Dendritic cell treated with granulocyte-macrophage colony-stimulating factor and Interleukin-4, amounts not matched to agents 40 ng/mL and 50 ng/mL, for 4 days (primary cell): ENCODE measurements around the gene NID2.

Experiments used
- H3K27ac Mint-ChIP-seq: one replicate; pipeline ENCODE4 v1.8.0; 2022; ENCODE audit warnings: mild to moderate bottlenecking, mixed read lengths
- H3K27me3 Mint-ChIP-seq: one replicate; pipeline ENCODE4 v1.8.0; 2022; ENCODE audit warnings: mild to moderate bottlenecking, mixed read lengths
- H3K36me3 Mint-ChIP-seq: one replicate; pipeline ENCODE4 v1.8.0; 2022; ENCODE audit warnings: low read depth, mixed read lengths
- H3K4me1 Mint-ChIP-seq: one replicate; pipeline ENCODE4 v1.8.0; 2022; ENCODE audit warnings: low read depth, mixed read lengths
- H3K4me3 Mint-ChIP-seq: one replicate; pipeline ENCODE4 v1.8.0; 2022; ENCODE audit warnings: mild to moderate bottlenecking, moderate library complexity, mixed read lengths
- H3K9me3 Mint-ChIP-seq: one replicate; pipeline ENCODE4 v1.8.0; 2022; ENCODE audit warnings: mixed read lengths
- intact Hi-C: fragments of 100-400 bp; cut with micrococcal nuclease; formaldehyde crosslinking; loops from one replicate; pipeline ENCODE4 v1.15.0; 2022

The NID2 gene

DNA sequence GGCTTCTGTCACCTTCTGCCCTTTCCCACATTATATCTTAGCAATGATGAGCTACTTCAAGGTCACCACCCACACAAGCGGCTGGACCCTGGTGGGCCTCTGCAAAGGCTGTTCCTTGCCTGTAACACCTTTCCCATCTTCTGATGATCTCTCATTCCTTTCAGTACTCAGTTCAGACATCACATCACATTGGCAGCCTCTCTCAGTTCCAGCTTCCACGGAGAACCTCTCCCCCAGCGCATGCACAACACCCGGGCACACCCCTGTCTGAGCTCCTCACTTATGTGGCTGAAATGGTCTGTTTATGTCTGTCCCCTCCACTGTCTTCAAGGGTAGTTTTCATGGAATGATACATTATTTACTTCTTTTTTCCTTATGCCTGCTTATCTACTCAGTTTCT lies 6.5 kb upstream of the NID2 start:
- Mint-ChIP-seq H3K4me1 (no peaks in the 10 kb centered on the region), H3K27me3 (peaks cover 20% of the 10 kb centered on the region), H3K4me3 (no peak overlapping the region), H3K36me3 (no peaks in the 10 kb centered on the region), H3K9me3 (no peaks in the 10 kb centered on the region), H3K27ac (no peak overlapping the region)
- intact Hi-C loops = no loop called here

DNA sequence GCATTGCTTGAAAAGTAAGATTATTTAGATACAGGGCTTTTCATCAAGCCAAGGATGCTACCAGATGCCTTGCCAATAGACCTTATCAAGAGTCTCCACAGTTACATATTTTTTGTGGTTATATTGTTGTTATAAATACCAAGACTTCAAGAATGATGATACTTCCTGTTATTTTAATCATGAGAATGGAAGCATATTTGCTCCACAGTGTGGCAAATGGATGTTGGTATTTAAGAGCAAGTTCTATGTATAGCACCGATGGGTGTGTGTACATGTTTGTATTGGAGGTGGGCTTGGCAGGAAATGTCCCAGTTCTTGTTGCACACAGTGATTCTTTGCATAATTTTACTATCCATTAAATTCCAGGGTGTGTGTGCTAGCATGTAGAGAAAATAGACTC lies 4.4 kb upstream of the NID2 start:
- Mint-ChIP-seq H3K4me1 (peaks cover 9% of the 10 kb centered on the region), H3K27ac (no peak overlapping the region), H3K36me3 (no peaks in the 10 kb centered on the region), H3K9me3 (no peaks in the 10 kb centered on the region), H3K27me3 (peaks cover 42% of the 10 kb centered on the region), H3K4me3 (no peak overlapping the region)
- intact Hi-C loops = no loop called here

DNA sequence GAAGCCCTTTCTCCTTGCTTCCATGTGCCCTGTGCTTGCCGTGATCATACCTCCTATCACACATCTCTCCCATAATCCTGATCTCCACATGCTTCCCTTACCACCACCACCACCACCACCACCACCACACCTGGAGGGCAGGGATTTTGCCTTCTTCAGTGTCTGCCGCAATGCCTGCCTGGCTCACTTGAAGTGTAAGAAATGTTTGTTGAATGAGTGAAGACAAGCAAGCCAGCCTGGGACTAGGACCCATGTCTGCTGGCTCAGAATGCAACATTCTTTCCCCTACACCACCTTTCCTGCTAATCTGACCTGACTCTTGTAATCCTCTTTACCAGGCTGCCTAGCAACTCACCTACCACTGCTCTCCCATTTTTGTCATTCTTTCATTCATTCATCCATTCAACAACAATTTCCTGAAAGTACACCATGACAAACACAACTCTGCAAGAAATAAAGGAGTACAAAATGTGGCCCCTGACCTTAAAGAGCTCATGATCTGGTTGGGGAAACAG lies 3.5 kb upstream of the NID2 start:
- Mint-ChIP-seq H3K9me3 (no peaks in the 10 kb centered on the region), H3K36me3 (no peaks in the 10 kb centered on the region), H3K27ac (no peak overlapping the region), H3K4me3 (no peak overlapping the region), H3K4me1 (peaks cover 16% of the 10 kb centered on the region), H3K27me3 (peaks cover 51% of the 10 kb centered on the region)
- intact Hi-C loops = no loop called here

DNA sequence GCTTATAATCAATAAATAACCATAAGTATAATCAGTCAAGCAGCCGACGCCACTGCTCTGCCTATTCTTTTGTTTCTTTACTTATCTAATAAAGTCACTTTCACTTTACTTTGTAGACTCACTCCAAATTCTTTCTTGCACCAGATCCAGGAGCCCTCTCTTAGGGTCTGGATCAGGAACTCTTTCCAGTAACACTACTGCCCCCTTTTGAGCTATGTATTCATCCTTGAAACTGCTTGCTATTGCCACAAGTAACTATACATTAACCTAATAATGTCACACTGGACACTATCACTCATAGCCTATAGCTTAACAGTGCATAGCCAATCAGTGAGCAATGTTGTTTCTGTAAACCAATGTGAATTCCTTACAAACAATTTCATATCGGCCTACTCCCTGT lies 2.8 kb upstream of the NID2 start:
- H3K36me3 Mint-ChIP-seq = no peaks in the 10 kb centered on the region
- peaks cover 53% of the 10 kb centered on the region for H3K27me3 Mint-ChIP-seq
- no peaks in the 10 kb centered on the region for H3K9me3 Mint-ChIP-seq
- H3K4me3 Mint-ChIP-seq = no peak overlapping the region
- no peak overlapping the region for H3K27ac Mint-ChIP-seq
- intact Hi-C loops = no loop called here
- peaks cover 16% of the 10 kb centered on the region for H3K4me1 Mint-ChIP-seq

DNA sequence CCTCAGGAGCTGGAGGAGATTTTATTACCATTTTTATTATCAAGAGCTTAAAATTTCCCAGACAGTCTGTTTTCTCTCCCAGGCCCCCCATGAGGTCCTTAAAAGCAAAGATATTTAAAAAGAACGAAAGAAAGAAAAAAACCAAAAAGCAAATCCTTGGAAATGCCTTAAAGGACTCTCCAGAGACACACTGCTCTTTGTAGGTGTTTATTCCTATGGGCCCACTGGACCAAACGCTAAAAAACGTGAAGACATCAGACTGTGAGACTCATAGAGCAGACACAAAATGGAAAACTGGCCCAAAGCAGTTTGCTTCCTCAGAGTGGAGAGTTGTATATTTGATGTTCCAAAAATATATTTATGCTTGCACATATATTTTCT lies 1.2 kb upstream of the NID2 start:
- H3K27me3 Mint-ChIP-seq = peaks cover 61% of the 10 kb centered on the region
- intact Hi-C loops = no loop called here
- H3K27ac Mint-ChIP-seq = no peak overlapping the region
- H3K9me3 Mint-ChIP-seq = no peaks in the 10 kb centered on the region
- H3K36me3 Mint-ChIP-seq = no peaks in the 10 kb centered on the region
- peaks cover 16% of the 10 kb centered on the region for H3K4me1 Mint-ChIP-seq
- H3K4me3 Mint-ChIP-seq = no peak overlapping the region

DNA sequence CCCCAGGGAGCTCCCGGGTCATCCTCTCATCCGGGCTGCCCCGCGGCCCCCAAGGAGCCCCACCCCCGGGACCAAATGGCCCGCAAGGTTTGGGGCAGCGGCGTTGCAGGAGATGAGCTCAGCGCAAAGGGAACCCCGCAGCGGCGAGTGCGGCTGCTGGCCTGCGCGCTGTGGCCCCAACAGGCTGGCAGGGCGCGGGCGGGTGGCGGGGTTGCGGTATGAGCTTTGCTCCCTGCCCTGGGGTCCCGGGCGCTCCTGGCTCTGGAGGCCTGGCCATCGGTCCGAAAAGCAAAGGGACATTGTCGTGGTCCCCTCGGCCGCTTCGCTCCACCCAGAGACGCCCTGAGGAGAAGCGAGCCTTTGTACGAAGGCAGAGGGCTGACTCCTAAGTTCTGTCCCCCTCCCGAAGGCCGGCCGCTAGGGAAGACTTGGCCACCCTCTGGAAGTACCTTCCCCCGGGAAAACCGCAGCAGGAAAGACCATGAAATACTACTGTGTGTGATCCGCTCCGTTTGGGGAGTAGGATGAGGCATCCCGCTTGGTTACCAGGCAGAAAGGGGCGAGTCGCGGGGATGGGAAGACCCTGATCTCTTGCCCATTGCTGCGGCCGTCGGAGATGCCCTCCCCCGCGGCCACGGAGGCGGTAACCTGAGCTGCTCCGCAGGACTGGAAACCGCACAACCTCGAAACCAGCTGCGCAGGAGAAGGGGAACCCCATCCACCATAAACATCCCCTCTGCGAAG lies 620 bp upstream of the NID2 start:
- no peak overlapping the region for H3K4me3 Mint-ChIP-seq
- peaks cover 63% of the 10 kb centered on the region for H3K27me3 Mint-ChIP-seq
- intact Hi-C loops = no loop called here
- no peak overlapping the region for H3K27ac Mint-ChIP-seq
- H3K4me1 Mint-ChIP-seq = peaks cover 16% of the 10 kb centered on the region
- no peaks in the 10 kb centered on the region for H3K9me3 Mint-ChIP-seq
- no peaks in the 10 kb centered on the region for H3K36me3 Mint-ChIP-seq

DNA sequence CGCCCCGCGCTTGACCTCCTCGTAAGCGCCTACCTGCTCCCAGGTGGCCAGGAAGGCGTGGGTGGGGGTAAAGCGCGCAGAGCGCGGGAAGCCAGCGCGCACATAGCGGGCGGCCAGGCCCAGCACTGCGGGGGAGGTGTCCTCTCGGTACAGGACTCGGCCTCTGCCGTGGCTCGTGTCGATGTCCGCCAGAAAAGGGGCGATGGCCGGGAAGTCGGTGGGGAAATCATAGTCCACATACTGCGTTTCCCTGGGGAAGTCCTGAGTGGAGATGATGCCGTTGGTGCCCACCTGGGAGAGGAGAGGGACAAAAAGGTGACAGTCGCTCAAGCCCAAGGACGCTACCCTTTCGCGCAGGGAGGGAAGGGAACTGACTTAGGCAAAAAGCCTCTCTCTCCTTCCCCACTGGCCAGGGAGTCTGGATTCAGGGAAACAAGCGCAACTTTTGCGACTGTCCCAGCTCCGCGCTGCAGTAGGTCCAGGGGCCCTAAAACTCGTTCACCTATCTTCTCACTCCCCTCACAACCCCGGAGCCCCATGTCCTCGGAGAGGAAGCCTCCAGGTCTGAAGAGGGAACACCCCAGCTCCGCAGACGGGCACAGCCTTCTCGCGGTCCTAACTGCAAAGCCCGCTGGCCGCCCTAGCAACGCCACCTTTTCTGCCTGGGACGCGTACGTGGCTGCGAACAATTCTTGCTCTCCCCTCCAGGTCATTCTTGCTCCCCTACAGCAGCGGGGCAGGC lies 815 bp downstream of the NID2 start:
- no peaks in the 10 kb centered on the region for H3K36me3 Mint-ChIP-seq
- H3K4me3 Mint-ChIP-seq = no peak overlapping the region
- H3K9me3 Mint-ChIP-seq = no peaks in the 10 kb centered on the region
- intact Hi-C loops = no loop called here
- peaks cover 63% of the 10 kb centered on the region for H3K27me3 Mint-ChIP-seq
- no peak overlapping the region for H3K27ac Mint-ChIP-seq
- H3K4me1 Mint-ChIP-seq = peaks cover 16% of the 10 kb centered on the region

DNA sequence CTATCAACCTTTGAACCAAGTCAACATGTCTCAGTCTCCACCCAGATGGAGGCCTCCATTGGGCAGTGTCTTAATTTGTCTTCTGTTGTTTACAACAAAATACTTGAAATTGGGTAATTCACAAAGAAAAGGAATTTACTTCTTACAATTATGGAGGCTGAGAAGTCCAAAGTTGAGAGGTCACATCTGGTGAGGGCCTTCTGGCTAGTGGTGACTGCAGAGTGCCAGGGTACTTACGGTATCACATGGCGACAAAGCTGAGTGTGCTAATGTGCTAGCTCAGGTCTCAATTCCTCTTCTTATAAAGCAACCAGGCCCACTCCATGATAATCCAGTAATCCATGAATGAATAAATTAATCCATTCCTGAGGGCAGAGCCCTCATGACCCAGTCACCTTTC lies 4.7 kb downstream of the NID2 start:
- H3K4me1 Mint-ChIP-seq = peaks cover 21% of the 10 kb centered on the region
- intact Hi-C loops = no loop called here

DNA sequence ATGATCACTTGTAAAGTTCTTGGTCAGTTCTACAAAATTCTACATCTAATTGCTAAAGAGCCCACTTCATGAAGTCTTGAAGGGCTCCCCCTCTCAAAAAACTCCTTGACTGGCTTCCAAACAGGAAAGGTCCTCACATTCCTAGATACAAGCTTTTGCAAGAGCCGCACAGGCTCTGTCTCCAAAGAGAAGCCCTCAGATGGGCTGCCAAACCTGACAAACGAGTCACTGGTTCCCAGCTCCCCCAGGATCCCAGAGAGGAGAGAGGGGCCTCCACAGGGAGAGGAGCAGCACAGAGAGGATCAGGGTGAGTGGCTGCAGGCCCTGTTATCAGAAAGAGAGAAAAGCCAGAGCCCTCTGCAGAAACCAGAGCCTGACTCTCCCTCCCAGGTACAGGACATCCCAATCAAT lies 5.8 kb downstream of the NID2 start:
- Mint-ChIP-seq H3K4me1 (peaks cover 10% of the 10 kb centered on the region), H3K27me3 (peaks cover 27% of the 10 kb centered on the region), H3K9me3 (no peaks in the 10 kb centered on the region), H3K36me3 (no peaks in the 10 kb centered on the region), H3K4me3 (no peak overlapping the region), H3K27ac (no peak overlapping the region)
- intact Hi-C loops = no loop called here

More for the DNA sequence above, 4.7 kb downstream of the NID2 start:
- Mint-ChIP-seq H3K4me3 (no peak overlapping the region), H3K27ac (no peak overlapping the region), H3K9me3 (no peaks in the 10 kb centered on the region), H3K36me3 (no peaks in the 10 kb centered on the region), H3K27me3 (peaks cover 38% of the 10 kb centered on the region)

DNA sequence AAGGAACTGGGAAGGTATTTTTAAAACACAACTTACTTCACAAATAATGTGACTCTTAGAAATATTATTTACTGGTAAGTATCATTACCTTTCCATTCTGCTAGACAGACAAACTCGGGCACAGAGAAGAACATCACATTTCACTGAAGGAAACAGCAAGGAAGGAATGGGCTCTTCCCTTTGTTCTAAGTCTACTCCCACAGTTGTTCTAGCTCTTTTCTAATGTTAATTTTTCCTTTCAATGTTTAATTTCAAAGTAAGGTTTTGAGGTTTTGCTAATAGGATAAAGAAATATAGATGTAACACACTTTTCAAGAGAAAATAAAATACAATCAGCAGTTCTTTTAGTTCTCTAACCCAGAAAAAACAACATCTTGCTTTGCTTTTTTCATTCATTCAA lies 7.0 kb downstream of the NID2 start:
- Mint-ChIP-seq H3K27ac (no peak overlapping the region), H3K9me3 (no peaks in the 10 kb centered on the region), H3K4me1 (peaks cover 5% of the 10 kb centered on the region), H3K36me3 (no peaks in the 10 kb centered on the region), H3K27me3 (peaks cover 19% of the 10 kb centered on the region), H3K4me3 (no peak overlapping the region)
- intact Hi-C loops = no loop called here

DNA sequence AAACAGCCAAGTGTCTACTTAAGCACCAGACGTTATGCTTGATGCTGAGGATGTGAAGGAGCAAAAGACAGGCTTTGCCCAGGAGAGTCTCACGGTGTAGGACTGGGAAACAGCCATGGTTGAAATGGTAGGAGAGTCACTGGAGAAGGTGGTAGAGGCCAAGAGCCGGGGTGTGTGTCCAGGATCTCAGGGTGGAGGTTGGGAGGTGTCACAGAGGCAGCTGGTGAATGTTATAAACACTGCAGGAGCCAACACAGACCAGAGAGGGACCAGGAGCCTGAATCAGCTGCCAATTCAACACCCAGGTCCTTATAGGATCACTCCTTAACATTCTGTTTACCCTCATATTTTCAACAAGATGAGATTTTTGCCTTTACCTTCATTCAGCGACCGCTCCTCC lies 7.5 kb downstream of the NID2 start:
- Mint-ChIP-seq H3K27me3 (peaks cover 14% of the 10 kb centered on the region), H3K9me3 (no peaks in the 10 kb centered on the region), H3K4me3 (no peak overlapping the region), H3K4me1 (peaks cover 5% of the 10 kb centered on the region), H3K36me3 (no peaks in the 10 kb centered on the region), H3K27ac (no peak overlapping the region)
- intact Hi-C loops = no loop called here

DNA sequence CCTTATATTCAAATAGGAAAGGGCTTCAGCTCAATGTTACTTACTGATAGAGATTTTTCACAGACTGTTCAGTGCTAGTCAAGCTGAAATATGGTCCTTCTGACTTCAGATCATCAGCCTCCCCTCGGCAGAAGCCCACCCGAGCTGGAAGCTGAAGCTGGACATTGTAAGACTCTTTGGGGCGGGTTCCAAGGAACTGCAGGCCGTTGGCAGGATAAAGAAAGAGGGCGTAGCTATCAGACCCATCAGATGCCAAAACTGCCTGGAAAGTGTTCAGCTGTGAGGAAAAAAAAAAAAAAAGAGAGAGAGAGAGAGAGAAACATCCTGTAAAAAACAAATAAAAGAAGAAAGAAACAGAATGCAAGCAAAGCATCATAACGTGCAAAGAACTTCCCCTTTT lies 8.8 kb downstream of the NID2 start:
- Mint-ChIP-seq H3K27ac (no peak overlapping the region), H3K36me3 (no peaks in the 10 kb centered on the region), H3K27me3 (peaks cover 10% of the 10 kb centered on the region), H3K4me1 (peaks cover 5% of the 10 kb centered on the region), H3K9me3 (no peaks in the 10 kb centered on the region), H3K4me3 (no peak overlapping the region)
- intact Hi-C loops = no loop called here

DNA sequence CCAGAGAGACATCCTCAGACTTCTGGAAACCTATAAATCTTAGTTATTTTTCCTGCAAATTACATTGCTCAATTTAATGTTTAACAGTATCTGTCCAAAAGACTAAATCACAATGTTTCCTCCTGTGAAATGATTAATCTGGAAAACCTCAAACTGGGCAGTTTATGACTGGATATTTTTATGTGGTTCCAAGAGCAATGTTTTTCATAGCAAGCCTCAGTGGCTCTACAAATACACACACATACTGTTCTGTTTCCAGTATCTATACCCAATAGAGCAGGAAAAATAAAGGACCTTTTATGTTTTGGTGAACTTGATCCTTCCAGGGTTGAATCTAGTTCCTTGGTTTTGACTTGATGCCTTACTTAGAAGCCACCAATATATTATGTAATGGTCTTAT lies 9.2 kb downstream of the NID2 start:
- peaks cover 5% of the 10 kb centered on the region for H3K4me1 Mint-ChIP-seq
- intact Hi-C loops = no loop called here
- H3K27me3 Mint-ChIP-seq = peaks cover 8% of the 10 kb centered on the region
- no peak overlapping the region for H3K27ac Mint-ChIP-seq
- no peaks in the 10 kb centered on the region for H3K36me3 Mint-ChIP-seq
- no peaks in the 10 kb centered on the region for H3K9me3 Mint-ChIP-seq
- H3K4me3 Mint-ChIP-seq = no peak overlapping the region

DNA sequence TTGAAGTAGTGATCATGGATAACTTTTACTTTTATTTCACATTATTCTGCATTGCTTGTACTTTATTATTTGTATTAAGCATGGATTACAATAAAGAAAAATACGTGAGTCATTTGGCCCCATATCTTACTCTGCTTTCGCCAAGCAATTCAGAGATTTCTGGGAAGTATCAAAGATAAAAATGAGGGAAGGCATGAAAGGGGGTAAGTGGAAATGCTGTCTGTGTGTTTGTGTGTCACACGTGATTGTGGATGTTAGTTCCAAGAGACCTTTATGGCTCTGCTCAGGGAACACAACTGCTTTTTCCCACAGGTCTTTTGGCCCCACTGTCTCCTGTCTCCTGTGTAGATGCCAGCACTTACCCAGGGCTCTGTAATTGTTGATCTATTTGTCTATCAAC lies 10.5 kb downstream of the NID2 start:
- H3K4me1 Mint-ChIP-seq = peaks cover 5% of the 10 kb centered on the region
- peaks cover 7% of the 10 kb centered on the region for H3K27me3 Mint-ChIP-seq
- H3K9me3 Mint-ChIP-seq = no peaks in the 10 kb centered on the region
- H3K4me3 Mint-ChIP-seq = no peak overlapping the region
- no peaks in the 10 kb centered on the region for H3K36me3 Mint-ChIP-seq
- H3K27ac Mint-ChIP-seq = no peak overlapping the region
- intact Hi-C loops = no loop called here
